ENCODE results near the gene KCNN1.
"Not testable (repeated sequence)": the region's sequence is repeated elsewhere in the genome, so short reads cannot be mapped to it uniquely, and the experiment has no call there.

The KCNN1 gene

DNA sequence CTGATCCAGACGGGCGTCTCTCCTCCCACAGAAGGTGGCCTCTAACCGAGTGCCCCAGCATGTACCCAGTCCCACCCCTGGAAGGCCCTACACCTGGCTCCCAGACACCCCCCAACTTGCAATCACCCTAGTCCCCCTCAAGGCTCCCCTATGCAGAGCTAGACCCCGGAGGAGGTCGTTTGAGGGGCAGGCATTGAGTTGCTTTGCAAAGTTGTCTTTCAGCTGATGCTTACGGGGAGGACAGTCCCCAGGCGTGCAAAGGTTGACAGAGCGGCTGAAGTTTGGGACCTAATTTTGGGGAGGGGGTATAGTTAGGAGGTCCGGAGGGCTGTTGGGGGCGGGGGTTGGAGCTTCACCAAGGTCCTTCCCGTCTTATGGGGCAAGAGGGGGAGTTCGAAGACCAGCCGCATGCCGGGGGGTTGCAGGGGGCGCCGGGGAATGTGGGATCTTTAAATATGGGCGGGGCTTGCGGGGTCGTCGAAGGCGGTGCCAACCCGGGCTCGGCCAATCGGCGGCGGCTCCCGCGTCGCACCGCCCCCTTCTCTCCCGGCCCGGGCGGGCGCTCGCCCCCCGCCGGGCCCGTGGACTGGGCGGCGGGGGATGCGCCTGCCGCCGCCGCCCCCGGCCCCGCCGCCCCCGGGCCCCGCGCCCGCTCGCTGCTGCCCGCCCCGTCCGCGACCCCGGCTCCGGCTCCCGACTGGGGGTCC is at the start of gene KCNN1:
Gene KCNN1 (plus strand): TSS at position 558 of the 707 bp plus-strand sequence. CDS start 6,782 bp downstream, outside the sequence.
- in situ Hi-C loops (cut with MboI; ENCODE audit: low sequenced_read_pairs), result no loop called here

DNA sequence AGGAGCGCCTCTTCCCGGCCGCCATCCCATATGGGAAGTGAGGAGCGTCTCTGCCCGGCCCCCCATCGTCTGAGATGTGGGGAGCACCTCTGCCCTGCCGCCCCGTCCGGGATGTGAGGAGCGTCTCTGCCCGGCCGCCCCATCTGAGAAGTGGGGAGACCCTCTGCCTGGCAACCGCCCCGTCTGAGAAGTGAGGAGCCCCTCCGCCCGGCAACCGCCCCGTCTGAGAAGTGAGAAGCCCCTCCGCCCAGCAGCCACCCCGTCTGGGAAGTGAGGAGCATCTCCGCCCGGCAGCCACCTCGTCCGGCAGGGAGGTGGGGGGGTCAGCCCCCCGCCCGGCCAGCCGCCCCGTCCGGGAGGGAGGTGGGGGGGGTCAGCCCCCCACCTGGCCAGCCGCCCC is 48.8 kb upstream of the KCNN1 start:
- in situ Hi-C loops (cut with MboI; ENCODE audit: low sequenced_read_pairs), result not testable (repeated sequence)

DNA sequence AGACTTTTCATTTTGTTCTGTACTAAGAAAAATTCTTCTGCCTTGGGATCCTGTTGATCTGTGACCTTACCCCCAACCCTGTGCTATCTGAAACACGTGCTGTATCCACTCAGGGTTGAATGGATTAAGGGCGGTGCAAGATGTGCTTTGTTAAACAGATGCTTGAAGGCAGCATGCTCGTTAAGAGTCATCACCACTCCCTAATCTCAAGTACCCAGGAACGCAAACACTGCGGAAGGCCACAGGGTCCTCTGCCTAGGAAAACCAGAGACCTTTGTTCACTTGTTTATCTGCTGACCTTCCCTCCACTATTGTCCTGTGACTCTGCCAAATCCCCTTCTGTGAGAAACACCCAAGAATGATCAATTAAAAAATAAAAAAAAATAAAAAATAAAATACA is 47.8 kb upstream of the KCNN1 start:
- in situ Hi-C loops (cut with MboI; ENCODE audit: low sequenced_read_pairs), result not testable (repeated sequence)

DNA sequence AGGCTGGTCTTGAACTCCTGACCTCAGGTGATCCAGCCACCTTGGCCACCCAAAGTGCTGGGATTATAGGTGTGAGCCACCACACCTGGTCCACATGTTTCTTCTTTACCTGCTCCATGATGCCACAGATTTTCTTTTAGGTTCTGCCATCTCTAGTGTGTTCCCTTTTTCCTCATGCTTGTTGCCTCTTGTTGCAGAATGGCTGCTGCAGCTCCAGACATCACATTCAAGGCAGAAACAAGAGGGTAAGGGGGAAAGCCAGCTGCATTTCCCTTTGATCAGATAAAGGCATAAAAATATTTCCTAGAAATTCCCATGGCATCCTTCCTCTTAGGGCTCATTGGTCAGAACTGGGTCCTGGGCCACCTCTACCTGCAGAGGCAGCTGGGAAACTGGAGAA is 46.4 kb upstream of the KCNN1 start:
- in situ Hi-C loops (cut with MboI; ENCODE audit: low sequenced_read_pairs), result no loop called here

DNA sequence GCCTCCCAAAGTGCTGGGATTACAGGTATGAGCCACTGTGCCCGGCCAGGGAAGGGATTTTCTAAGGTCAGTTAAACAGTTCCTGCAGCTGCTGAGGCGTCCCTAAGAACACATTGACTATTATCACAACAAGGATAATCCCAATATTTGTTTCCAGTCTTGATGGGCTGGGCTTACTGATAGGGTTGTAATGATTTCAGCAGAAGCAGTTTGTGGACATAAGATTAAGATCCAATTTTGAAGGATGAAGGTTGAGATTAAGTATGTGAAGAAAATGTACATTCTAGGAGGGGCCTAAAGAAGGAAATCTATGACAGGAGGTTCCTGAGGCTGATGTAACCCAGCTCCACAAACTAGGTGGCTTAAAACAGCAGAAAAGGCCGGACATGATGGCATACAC is 44.8 kb upstream of the KCNN1 start:
- in situ Hi-C loops (cut with MboI; ENCODE audit: low sequenced_read_pairs), result no loop called here

DNA sequence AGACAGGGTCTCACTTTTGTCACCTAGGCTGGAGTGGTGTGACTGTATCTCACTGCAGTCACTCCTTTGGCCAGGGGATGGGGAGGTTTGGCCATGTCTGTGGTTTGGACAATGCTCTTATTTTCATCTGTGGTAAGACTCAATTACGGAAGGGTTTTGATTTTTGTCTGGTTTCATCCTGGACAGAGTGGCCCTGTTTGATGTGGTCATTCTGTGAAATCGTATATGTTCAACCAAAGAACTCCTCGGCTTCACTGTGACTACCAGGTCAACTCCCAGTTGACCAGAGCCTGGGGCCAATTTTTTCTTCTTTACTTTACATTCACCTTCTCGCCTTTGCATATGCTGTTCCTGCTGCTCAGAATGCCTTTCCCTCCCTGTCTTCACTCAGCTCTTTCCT is 40.9 kb upstream of the KCNN1 start:
- in situ Hi-C loops (cut with MboI; ENCODE audit: low sequenced_read_pairs), result no loop called here

DNA sequence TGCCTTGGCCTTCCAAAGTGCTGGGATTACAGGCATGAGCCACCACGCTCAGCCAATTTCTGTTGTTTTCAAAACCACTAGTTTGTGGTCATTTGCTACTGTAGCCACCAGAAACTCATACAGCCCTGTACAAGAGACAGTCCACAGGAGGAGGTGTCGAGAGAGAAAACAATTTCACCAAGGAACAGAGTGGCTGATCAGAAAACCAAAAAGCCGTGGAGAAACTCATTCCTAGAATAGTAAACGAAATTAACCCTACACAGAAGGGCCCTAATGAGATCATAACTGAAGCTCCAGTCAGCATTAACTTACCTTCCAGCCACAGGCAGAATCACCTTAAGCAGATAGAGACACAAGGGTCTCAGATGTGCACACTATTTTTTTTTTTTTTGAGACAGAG is 37.9 kb upstream of the KCNN1 start:
- in situ Hi-C loops (cut with MboI; ENCODE audit: low sequenced_read_pairs), result no loop called here

DNA sequence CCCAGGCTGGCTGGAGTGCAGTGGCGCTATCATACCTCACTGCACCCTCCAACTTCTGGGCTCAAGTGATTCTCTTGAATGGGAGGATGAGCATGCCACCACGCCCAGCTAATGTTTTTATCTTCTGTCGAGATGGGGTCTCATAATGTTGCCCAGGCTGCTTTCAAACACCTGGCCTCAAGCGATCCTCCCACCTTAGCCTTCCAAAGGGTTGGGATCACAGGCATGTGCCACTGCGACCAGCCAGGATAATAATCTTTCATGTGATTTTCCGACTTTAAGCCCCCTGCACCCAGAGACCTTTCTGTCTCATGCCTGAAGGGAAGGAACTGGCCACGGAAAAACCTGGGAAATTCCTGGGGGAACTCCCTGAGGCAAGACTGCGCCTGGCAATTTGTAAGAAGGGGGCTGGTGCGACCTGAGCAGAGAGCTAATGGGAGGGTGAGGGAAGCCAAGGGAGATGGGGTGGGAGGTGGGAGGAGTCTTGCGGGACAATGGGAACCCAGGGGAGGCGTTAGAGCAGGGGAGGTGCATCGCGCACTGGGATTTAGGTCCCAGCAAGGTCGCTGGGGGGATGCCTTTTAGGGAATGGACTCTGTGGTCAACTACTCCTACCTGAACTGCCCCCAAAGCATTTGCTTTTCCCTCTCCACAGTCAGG is 35.2 kb upstream of the KCNN1 start:
- in situ Hi-C loops (cut with MboI; ENCODE audit: low sequenced_read_pairs), result no loop called here

DNA sequence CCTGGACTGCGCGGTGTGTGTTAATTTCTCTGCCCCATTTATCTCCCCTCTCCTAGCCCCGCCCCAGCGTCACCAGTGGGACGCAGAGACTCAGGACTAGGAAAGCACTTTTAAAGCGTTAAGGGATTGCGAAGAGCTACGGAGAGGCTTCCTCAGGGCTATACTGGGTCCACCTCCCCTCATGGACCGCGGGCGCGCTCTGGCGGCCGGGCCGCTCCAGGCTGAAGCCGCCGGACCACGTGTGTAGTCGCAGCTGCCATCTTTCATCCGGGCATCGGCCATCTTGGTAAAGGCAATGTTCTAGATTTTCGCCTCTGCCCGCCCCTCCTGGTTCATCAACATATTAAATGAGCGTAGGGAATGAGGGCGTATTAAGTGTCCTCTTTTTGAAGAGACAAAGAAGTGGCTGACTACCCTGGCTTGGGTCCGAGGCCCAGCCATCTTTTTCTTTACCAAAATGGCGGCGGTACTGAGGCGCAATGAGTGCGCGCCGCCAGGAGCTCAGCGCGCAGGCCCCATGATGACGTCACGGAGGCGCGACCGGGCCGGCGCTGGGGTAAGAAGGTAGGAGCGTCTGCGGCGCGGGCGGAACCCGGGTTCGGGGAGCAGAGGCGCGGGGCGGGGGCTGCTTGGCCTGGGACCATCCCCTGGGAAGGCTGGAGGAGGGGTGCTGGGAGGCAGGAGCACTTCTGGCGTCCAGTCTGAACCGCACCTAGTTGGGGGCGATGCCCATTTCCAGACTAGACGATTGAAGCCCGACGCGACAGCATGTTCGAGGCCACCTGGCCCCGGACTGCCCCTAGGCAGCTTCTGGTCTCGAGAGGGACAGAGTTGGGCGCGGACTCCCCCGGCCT is 34.2 kb upstream of the KCNN1 start, which contains the start of gene CCDC124:
Gene CCDC124 (plus strand): TSS at position 531 of the 854 bp plus-strand sequence. CDS start 3,406 bp downstream, outside the sequence.
- in situ Hi-C loops (cut with MboI; ENCODE audit: low sequenced_read_pairs), result no loop called here

DNA sequence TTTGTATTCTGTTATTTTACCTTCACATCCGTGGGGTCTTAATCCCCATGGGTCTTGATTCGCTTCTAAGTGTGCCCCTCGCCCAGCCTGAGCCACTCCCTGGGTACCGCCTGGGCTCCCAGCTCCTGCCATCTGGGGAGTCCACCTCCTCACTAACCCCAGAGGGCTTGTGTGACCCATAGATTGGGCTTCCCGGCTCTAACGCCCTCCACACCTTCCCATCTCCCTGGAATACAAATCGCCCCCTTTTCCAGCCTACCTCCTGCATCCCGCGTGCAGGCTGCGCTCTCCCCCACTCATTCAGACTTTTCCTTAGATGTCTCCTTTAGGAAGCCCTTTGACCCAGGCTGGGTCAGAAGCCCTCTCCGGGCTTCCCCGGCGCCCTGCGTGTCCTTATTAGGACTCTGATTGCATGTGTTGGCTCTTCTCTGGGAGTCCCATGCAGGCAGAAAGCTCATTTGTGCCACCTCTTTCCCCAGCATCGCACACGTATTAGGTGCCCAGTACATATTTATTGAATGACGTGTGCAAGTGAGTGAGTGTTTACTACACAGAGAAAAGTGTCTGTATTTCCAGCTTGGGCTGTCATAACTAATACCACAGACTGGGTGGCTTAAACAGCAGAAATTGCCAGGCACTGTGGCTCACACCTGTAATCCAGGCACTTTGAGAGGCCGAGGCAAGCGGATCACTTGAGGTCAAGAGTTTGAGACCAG is 33.3 kb upstream of the KCNN1 start:
- in situ Hi-C loops (cut with MboI; ENCODE audit: low sequenced_read_pairs), result no loop called here

DNA sequence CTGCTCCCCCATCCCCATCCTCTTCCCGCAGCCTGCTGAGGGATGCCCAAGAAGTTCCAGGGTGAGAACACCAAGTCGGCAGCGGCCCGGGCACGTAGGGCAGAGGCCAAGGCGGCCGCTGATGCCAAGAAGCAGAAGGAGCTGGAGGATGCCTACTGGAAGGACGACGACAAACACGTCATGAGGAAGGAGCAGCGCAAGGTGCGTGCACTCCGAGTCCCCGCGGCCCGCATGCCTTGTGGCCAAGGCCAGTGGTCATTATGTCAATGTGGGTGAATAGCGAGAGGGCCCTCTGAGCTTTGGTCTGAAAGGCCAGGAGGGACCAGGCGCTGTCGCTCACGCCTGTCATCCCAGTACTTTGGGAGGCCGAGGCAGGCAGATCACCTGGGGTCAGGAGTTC is 30.5 kb upstream of the KCNN1 start:
- in situ Hi-C loops (cut with MboI; ENCODE audit: low sequenced_read_pairs), result no loop called here

DNA sequence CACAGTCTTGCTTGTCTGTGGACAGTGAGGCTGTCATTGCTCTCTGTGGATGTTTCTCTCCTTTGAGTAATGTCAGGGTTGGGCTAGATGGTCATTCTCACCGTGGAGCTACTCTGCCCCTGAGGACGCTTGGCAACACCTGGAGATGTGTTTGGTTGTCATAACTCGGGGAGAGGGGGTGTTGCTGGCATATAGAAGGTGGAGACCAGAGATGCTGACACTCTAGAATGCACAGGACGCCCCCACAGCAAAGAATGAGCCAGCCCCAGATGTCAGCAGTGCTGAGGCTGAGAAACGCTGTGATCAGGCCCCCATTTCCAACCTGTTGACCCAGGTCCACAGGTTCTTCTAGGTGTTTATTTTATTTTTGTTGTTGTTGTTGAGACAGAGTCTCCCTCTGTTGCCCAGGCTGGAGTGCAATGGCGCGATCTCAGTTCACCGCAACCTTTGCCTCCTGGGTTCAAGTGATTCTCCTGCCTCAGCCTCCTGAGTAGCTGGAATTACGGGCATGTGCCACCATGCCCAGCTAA is 29.5 kb upstream of the KCNN1 start:
- in situ Hi-C loops (cut with MboI; ENCODE audit: low sequenced_read_pairs), result no loop called here

DNA sequence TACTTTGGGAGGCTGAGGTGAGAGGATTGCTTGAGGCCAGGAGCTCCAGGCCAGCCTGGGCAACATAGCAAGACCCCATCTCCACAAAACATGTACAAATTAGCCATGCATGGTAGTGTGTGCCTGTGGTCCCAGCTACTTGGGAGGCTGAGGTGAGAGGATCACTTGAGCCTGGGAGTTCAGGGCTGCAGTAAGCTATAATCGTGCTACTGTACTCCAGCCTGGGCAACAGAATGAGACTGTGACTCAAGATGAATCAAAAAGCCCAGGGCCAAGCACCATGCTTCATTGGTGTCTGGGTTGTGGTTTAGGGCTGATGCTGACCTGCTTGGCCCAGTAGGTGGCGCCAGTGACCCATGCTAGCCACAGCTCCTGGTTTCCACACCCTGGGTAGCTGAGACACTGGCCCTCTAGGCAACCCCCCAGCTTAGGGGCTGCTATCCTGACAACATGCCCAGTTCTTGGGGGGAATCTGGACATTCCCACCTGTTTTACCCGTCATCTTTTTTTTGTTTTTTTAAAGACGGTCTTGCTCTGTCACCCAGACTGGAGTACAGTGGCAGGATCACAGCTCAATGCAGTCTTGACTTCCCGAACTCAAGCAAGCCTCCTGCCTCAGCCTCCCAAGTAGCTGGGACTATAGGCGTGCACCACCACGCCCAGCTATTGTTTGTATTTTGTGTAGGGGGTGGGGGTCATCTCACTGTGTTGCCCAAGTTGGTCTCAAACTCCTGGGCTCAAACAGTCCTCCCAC is 28.6 kb upstream of the KCNN1 start:
- in situ Hi-C loops (cut with MboI; ENCODE audit: low sequenced_read_pairs), result no loop called here

DNA sequence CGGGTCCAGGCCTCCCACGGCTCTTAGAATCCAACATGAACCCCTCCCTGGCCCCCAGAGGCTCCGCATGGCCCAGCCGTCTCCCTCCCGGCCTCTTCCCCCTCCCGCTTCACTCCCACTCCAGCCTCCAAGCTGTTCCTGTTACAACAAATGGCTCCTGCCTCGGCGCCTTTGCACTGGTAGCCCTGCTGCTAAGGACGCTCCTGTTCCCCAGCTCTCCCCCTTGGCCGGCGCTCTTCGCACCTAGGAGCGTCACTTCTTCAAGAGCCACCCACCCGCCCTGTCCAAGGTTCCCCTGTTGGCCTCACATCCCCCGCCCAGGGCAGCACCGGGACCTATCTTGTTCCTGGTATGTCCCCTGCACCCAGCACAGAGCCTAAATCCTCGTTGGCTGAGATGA is 24.7 kb upstream of the KCNN1 start:
- in situ Hi-C loops (cut with MboI; ENCODE audit: low sequenced_read_pairs), result no loop called here

DNA sequence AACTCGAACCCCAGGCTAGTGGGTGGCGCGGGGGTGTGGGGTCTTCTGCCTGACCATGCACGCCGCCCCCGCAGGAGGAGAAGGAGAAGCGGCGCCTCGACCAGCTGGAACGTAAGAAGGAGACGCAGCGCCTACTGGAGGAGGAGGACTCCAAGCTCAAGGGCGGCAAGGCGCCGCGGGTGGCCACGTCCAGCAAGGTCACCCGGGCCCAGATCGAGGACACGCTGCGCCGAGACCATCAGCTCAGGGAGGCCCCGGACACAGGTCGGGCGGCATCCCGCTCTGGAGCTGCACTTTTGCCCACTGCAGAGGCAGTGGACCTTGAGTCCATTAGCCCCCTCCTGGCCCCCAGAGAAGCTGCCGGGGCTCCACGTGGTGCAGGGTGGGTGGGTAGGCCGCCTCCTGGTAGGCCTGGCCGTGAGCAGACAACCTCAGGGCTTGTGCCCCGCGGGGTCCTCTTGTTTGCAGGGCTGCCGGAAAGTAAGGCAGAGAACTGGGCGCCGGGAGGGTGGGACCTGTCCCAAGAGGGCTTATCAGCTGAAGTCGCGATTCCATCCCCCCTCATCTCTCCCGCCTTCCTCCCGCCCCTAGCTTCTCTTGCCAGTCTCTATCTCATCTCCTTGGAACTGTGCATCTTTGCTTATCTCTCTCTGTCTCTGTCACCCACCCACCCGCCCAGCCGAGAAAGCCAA is 24.2 kb upstream of the KCNN1 start:
- in situ Hi-C loops (cut with MboI; ENCODE audit: low sequenced_read_pairs), result no loop called here

DNA sequence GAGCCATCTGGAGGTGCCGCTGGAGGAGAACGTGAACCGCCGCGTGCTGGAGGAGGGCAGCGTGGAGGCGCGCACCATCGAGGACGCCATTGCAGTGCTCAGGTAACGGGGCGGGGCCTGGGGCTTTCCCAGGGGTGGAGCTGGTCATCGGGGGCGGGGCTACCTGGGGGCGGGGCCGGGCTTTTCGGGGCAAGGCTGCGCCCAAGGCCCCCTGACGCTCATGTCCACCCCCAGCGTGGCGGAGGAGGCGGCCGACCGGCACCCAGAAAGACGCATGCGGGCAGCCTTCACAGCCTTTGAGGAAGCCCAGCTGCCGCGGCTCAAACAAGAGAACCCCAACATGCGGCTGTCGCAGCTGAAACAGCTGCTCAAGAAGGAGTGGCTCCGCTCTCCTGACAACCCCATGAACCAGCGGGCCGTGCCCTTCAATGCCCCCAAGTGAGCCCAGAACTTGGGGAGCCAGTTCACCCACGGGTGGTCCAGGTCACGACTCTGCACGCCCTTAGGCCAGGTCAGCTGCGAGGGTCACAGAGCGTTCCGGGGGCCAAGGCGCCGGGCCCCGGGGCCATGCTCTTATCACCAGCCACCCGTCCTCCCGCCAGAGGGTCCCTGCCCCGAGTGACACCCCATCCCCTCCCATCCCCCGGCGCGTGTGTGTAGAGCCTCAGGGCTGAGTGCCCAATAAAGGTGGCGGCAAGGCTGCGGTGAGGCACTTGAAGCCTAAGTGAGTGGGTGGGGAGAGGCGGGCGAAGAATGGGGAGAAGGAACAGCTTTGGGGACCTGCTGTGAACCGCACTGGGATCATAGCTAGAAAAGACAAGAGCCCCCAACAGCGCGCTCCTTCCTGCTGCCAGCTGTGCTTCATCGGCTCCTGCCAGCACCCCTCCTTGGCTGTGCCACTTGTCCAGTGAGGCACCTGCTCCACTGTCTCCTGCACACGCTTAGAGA is 23.4 kb upstream of the KCNN1 start:
- in situ Hi-C loops (cut with MboI; ENCODE audit: low sequenced_read_pairs), result no loop called here

DNA sequence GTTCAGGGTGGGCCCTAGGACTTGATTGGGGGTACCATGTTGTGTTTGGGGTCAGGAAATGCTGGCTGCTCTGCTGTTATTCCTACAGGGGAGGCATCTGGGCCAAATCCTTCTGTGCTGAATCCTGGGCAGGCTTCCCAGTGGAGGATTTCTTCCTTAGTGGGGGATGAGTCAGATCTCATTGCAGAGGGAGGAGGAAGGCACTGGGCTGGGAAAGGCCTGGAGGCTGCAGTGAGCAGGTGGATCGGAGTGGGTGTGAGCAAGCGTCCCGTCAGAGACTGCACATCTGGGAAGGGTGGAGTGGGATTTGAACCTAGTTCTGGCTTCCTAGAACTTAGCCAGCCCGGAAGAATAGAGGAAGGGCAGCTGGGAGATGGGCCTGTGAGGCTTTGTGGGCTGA is 22.6 kb upstream of the KCNN1 start:
- in situ Hi-C loops (cut with MboI; ENCODE audit: low sequenced_read_pairs), result no loop called here

Measured in HL-60/S4 treated with retinoic acid at 250 ng/mL for 4 days and 3 days (cell line).